GM06990 (cell line): Measurements from ENCODE around the gene MYOF.

Experiments used
- DNase-seq: peaks from one replicate; pipeline ENCODE4 v3.0.0-alpha.2; 2011; ENCODE audit not compliant: insufficient read length; ENCODE audit errors: extremely low read depth
- H3K27me3 ChIP-seq: replicated peaks from 2 replicates; pipeline ENCODE4 v1.6.0; 2011; ENCODE audit warnings: low read length; ENCODE audit not compliant: control insufficient read depth, insufficient read depth
- H3K36me3 ChIP-seq: 2 replicates; pipeline ENCODE4 v1.5.1; 2011; ENCODE audit warnings: low read length; ENCODE audit not compliant: control insufficient read depth, insufficient read depth
- H3K4me3 ChIP-seq: replicated peaks from 2 replicates; pipeline ENCODE4 v1.5.1; 2011; ENCODE audit warnings: low read depth, mild to moderate bottlenecking, control low read depth, low read length
- CTCF ChIP-seq: IDR thresholded peaks from 2 replicates; pipeline ENCODE4 v1.5.1; 2011; ENCODE audit warnings: low read length, control low read depth, mild to moderate bottlenecking, inconsistent platforms; ENCODE audit not compliant: insufficient read depth, poor library complexity, severe bottlenecking

The MYOF gene

GRCh38 chr10:93277360-93277759, 204.8 kb downstream of the MYOF start:
- H3K27me3 ChIP-seq = no peaks in the 10 kb centered on the region; the same call in 1 of the 2 replicates
- no peak for DNase-seq
- no peaks in the 10 kb centered on the region for H3K36me3 ChIP-seq
- no peak for TF ChIP-seq CTCF
- H3K4me3 ChIP-seq = no peak overlapping the region

DNA sequence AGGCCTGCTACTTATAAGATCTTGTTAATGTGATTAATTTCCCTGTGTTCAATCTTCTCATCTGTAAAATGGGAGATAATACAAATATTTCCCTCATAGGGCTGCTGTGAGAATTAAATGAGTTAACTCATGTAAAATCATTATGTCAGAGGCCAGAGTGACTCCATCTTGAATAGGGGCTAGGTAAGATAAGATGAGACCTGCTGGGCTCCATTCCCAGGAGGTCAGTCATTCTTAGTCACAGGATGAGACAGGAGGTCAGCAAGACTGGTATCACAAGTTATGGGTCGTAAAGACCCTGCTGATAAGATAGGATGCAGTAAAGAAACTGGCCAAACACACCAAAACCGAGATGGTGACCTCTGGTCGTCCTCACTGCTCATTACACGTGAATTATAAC, 207.7 kb downstream of the MYOF start:
- TF ChIP-seq CTCF = no peak
- DNase-seq = no peak
- no peaks in the 10 kb centered on the region for H3K36me3 ChIP-seq
- H3K27me3 ChIP-seq = no peaks in the 10 kb centered on the region; the same call in 1 of the 2 replicates
- H3K4me3 ChIP-seq = no peak overlapping the region

DNA sequence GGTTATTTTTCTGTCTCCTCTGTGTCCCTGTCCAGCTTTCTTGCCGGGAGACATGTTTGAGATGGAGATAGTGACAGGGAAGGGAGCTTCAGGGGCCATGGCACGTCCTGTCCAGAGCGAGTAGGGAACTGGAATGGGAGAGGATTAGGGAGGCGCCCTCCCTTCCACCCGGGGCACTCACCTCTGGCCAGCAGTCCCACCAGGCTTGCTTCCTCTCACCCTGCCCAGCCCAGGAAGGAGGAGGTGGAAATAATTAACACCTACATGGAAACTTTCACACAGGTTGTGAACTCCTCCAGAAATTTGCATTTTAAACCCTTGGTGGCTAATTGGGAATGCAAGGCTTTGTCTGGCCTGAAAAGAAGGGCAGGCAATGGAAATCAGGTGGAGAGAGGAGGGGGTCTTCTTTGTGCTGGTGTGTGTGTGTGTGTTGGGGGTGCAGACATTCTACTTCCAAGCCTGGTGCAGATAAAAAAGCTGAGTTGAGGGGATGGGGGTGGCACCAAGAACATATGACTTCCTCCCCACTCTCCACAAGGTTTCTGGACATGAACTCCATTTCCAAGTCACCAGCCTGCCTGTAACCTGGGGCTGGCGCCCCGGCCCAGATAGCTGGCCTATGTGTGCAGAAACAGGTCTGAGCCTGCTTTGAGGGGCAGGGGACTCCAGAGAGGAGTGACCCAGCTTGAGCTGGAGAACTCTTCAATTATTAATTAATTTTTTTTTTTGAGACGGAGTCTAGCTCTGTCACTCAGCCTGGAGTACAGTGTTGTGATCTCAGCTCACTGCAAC, 209.1 kb downstream of the MYOF start:
- no peak for TF ChIP-seq CTCF
- Histone ChIP-seq H3K27me3 (no peaks in the 10 kb centered on the region; the same call in 1 of the 2 replicates), H3K4me3 (no peak overlapping the region), H3K36me3 (no peaks in the 10 kb centered on the region)
- DNase-seq = no peak

GRCh38 chr10:93271347-93271746, 210.8 kb downstream of the MYOF start:
- Histone ChIP-seq H3K36me3 (no peaks in the 10 kb centered on the region), H3K27me3 (no peaks in the 10 kb centered on the region), H3K4me3 (no peak overlapping the region)
- no peak for DNase-seq
- TF ChIP-seq CTCF = no peak

GRCh38 chr10:93269281-93269680, 212.9 kb downstream of the MYOF start:
- H3K36me3 ChIP-seq = no peaks in the 10 kb centered on the region
- DNase-seq = no peak
- H3K27me3 ChIP-seq = no peaks in the 10 kb centered on the region
- H3K4me3 ChIP-seq = no peak overlapping the region
- TF ChIP-seq CTCF = no peak
